HG03520 (cell line): ENCODE data around the gene CACNA1C.
"Not testable (repeated sequence)": the region's sequence is repeated elsewhere in the genome, so short reads cannot be mapped to it uniquely, and the experiment has no call there.

Experiments used
- ATAC-seq: cut with Tn5 transposase; IDR thresholded peaks from one replicate; pipeline ENCODE4 v1.9.1; 2021; ENCODE audit warnings: mild to moderate bottlenecking, moderate library complexity; ENCODE audit not compliant: unreplicated experiment

Gene CACNA1C

GRCh38 chr12:2673966-2674810 lies 621.4 kb downstream of the CACNA1C start:
- no peak for ATAC-seq

GRCh38 chr12:2675776-2676175 lies 623.0 kb downstream of the CACNA1C start:
- no peak for ATAC-seq

- ATAC-seq: no peak
Observed at GRCh38 chr12:2677142-2677880, 624.5 kb downstream of the CACNA1C start.

GRCh38 chr12:2678426-2678825 lies 625.6 kb downstream of the CACNA1C start:
- ATAC-seq: no peak

GRCh38 chr12:2679068-2679815 lies 626.5 kb downstream of the CACNA1C start:
- no peak for ATAC-seq

- ATAC-seq: no peak
Observed at GRCh38 chr12:2679816-2680675, 627.3 kb downstream of the CACNA1C start.

GRCh38 chr12:2680676-2681039 lies 627.9 kb downstream of the CACNA1C start:
- no peak for ATAC-seq

GRCh38 chr12:2681450-2682205 lies 628.8 kb downstream of the CACNA1C start:
- ATAC-seq: no peak

- ATAC-seq: no peak
Observed at GRCh38 chr12:2682296-2683251, 629.8 kb downstream of the CACNA1C start.

- ATAC-seq: no peak
Observed at GRCh38 chr12:2683283-2684025, 630.7 kb downstream of the CACNA1C start.

GRCh38 chr12:2684026-2684325 lies 631.2 kb downstream of the CACNA1C start:
- ATAC-seq: not testable (repeated sequence)

- not testable (repeated sequence) for ATAC-seq
Observed at GRCh38 chr12:2685620-2686279, 633.0 kb downstream of the CACNA1C start.

- ATAC-seq: no peak
Observed at GRCh38 chr12:2686280-2686646, 633.5 kb downstream of the CACNA1C start.

- ATAC-seq: no peak
Observed at GRCh38 chr12:2687058-2687457, 634.3 kb downstream of the CACNA1C start.

- no peak for ATAC-seq
Observed at GRCh38 chr12:2687726-2688125, 634.9 kb downstream of the CACNA1C start.

GRCh38 chr12:2688381-2688931 lies 635.7 kb downstream of the CACNA1C start:
- no peak for ATAC-seq

- ATAC-seq: no peak
Observed at GRCh38 chr12:2689393-2689792, 636.6 kb downstream of the CACNA1C start.
